Heart left ventricle (tissue), 16 donors: ENCODE results near the gene SH2D7. TPM values are rescaled to one million over a fixed set of nuclear protein-coding genes. Genes with fewer than 3 reads are reported as not detected.
"Not testable (repeated sequence)": the region's sequence is repeated elsewhere in the genome, so short reads cannot be mapped to it uniquely, and the experiment has no call there.

Experiments used
- ATAC-seq, 4 donors: fragments of 200-7000 bp; cut with Tn5 transposase; one replicate each; pipeline ENCODE4 v1.9.1; 2020 to 2022; ENCODE audit warnings: moderate library complexity in 4 of 4, mild to moderate bottlenecking in 3 of 4, moderate number of reproducible peaks in 1 of 4
- DNase-seq, 5 donors: peaks; one replicate each; pipeline ENCODE4 v3.0.0-alpha.2; 2020
- H3K27ac ChIP-seq, 12 donors: fragments of 200-600 bp; sonication (generic) in 4 of 12; one replicate each; pipeline versions ENCODE4 v1.5.0 to v1.8.0; 2016 to 2022; ENCODE audit warnings: mild to moderate bottlenecking in 2 of 12
- H3K27me3 ChIP-seq, 9 donors: fragments of 200-600 bp; sonication (generic) in 2 of 9; one replicate each; pipeline versions ENCODE4 v1.5.1 to v1.8.0; 2016 to 2022; ENCODE audit warnings: mild to moderate bottlenecking in 3 of 9
- H3K36me3 ChIP-seq, 9 donors: fragments of 200-600 bp; sonication (generic) in 2 of 9; one replicate each; pipeline versions ENCODE4 v1.5.0 to v1.8.0; 2018 to 2022; ENCODE audit warnings: mild to moderate bottlenecking in 2 of 9
- H3K4me1 ChIP-seq, 12 donors: fragments of 200-600 bp; sonication (generic) in 4 of 12; one replicate each; pipeline versions ENCODE4 v1.5.0 to v1.8.0; 2016 to 2022; ENCODE audit warnings: mild to moderate bottlenecking in 3 of 12
- H3K4me3 ChIP-seq, 12 donors: fragments of 200-600 bp; sonication (generic) in 4 of 12; one replicate each; pipeline versions ENCODE4 v1.5.0 to v1.8.0; 2017 to 2022; ENCODE audit warnings: mild to moderate bottlenecking in 9 of 12, moderate library complexity in 4 of 12
- H3K9me3 ChIP-seq, 12 donors: fragments of 200-600 bp; sonication (generic) in 4 of 12; one replicate each; pipeline versions ENCODE4 v1.5.0 to v1.8.0; 2016 to 2022; ENCODE audit warnings: mild to moderate bottlenecking in 1 of 12
- CTCF ChIP-seq, 12 donors: fragments of 200-600 bp; sonication (generic) in 4 of 12; IDR thresholded peaks; one replicate each; pipeline versions ENCODE4 v1.5.0 to v1.8.0; 2018 to 2022; ENCODE audit warnings: antibody characterized with exemption in 12 of 12, mild to moderate bottlenecking in 5 of 12
- POLR2A ChIP-seq, 2 donors: fragments of 450-650 bp; IDR thresholded peaks; one replicate each; pipeline ENCODE4 v1.6.1; 2017; ENCODE audit warnings: antibody characterized with exemption in 2 of 2, mild to moderate bottlenecking in 2 of 2, moderate library complexity in 2 of 2
- WGBS, 4 donors: extraction: QIAGEN DNeasy Blood & Tissue Kit in 2 of 4; methylation state at CpG; one replicate each; pipeline versions ENCODE4 v1.1.5 to v1.1.7; 2013 to 2018; 5-methylcytosine and 5-hydroxymethylcytosine counted together
- intact Hi-C, 10 donors: fragments of 100-400 bp; cut with DNase I; formaldehyde crosslinking; loops; one replicate each; pipeline versions ENCODE4 v1.11.1 to v1.14.2; 2022
- polyA plus RNA-seq, 2 donors: library from polyadenylated mRNA; stranded (reverse); fragments of 200-250 nt; gene quantifications; one replicate each; pipeline ENCODE4 v1.2.3, GENCODE V29; 2013
- total RNA-seq, 9 donors: library from RNA; depleted of rRNA in 2 of 9; stranded (reverse); fragments of >200 nt in 2 of 9; fragmentation: NEBNext Ultra II Directional in 3 of 9; extraction: Animal tissue kit (Norgen Biotek cat#: 25700) in 3 of 9; gene quantifications; one replicate each; pipeline versions ENCODE4 v1.1.0 to v1.2.4, GENCODE V29; 2016 to 2023
- donor health status: ischemic (EF 13 %, LVEDD 7.1; RV severe dilation, severe dysfunction).
- donor health status: healthy with polysubstance abuse.
- donor health status: DM: no; HTN: yes; CAD: no.
- donor health status: DM: no; HTN: no; CAD: no.
- donor health status: ischemic (EF 25% LVEDD 6.9; RV normal size, moderate dysfunction).
- donor health status: ischemic (EF 25% LVEDD 5.7; RV mildly dilated, moderate dysfunction).
- donor health status: healthy.
- donor health status: DM: yes; HTN: yes; CAD: no.
- donor health status: ischemic (EF 35%, LVEDD 5.7; RV mildly dilated, moderate dysfunction).
- donor health status: nonischemic (EF 11% LVEDD 7.7; RV severe dilation, severe dysfunction).
- donor health status: DM: yes; HTN: yes; CAD: no.
- donor health status: PGD.
- donor health status: ischemic (EF 29% LVEDD 5.4; RV normal size, mild dysfunction).
- donor health status: nonischemic (EF 23%, LVEDD 6.1; RV moderate dilation, normal function).

SH2D7 gene
- total and polyA plus RNA-seq, 11 donors: not detected

DNA sequence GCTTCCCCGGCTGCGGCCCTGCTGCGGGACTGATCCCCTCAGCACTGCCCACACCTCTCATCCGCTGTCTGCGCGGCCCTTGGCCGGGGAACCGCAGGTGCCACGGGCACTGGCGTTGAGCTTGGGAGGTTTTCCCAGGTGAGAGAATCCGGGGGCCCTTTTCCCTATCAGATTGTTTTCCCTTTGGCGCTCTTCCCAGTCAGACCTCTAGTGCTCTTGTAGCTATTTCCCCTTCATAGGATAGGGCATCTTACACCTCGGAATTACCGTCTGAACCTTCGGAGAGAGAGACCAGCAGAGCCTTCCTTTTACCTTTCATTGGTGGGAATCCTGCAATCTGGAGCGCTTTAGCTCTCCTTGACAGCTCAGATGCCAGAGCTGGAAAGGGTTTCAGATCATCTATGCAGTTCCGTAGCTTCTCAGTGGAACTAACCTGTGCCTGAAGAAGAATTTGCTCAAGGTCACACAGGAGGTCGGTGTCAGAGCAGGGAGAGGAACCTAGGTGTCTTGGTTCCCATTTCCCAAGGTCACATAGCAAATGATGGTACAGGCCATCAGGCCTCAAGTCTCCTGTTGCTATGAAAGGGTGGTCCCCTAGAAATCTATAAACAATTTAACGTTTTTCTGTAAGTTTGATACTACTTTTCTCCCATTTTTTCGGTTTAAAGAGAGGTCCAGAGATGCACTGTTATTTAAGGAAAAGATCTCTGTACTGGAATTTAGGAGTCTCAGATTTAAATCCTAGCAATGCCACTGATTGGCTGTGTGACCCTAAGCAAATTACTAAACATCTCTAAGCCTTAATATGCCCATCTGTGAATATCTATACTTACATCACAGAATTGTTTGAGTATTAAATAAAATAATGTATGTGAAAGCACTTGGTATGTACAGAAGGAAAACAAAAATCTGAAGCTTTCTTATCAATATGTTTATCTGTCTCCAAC is 57.7 kb downstream of the SH2D7 start:
- Histone ChIP-seq H3K9me3 (no peaks in the 10 kb centered on the region), H3K27me3 (no peaks in the 10 kb centered on the region), H3K4me1 (peaks cover 4 to 57% (median 37%) of the 10 kb centered on the region in 12 donors), H3K4me3 (peak overlapping the region; percentile 47 to 98 (median 82)), H3K36me3 (peaks cover 0 to 7% (median 0%) of the 10 kb centered on the region in 9 donors), H3K27ac (peak overlapping the region; percentile 76 to 97 (median 91))
- ATAC-seq (peak in 1 of 4 donors; percentile 1), DNase-seq (no peak)
- WGBS, 4 donors: 9 to 12% (median 10%) methylated on average over 19 to 20 of the region's 20 CpGs
- TF ChIP-seq CTCF (IDR thresholded peaks at IDR 0.05): no peak
- TF ChIP-seq POLR2A (IDR thresholded peaks at IDR 0.05): no peak
- intact Hi-C loops: no loop called here

DNA sequence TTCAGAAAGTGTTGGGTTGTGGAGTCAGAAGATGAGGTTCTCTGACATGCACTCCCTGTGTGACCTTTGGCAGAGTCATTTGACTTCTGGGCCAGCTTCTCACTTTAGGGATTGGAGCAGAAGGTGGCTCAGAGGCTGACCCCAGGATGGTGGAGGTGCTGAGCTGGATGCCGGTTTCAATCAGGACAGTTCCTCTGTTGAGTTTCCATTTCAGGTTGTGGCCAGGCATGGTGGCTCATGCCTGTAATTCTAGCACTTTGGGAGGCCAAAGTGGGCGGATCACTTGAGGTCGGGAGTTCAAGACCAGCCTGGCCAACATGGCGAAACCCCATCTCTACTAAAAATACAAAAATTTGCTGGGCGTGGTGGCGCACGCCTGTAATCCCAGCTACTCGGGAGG is 58.7 kb downstream of the SH2D7 start:
- 91 to 97% (median 93%) methylated on average over 8 of the region's 8 CpGs for WGBS, 4 donors
- not testable (repeated sequence) for DNase-seq

More for the DNA sequence above, 58.7 kb downstream of the SH2D7 start:
- Histone ChIP-seq H3K27ac (peak overlapping the region in 4 of 12 donors; percentile 91 to 96 (median 93)), H3K36me3 (peaks cover 0 to 12% (median under 1%) of the 10 kb centered on the region in 9 donors), H3K4me3 (peak overlapping the region in 4 of 12 donors; percentile 85 to 98 (median 90)), H3K4me1 (peaks cover 4 to 67% (median 45%) of the 10 kb centered on the region in 12 donors)
- H3K27me3 ChIP-seq, intact Hi-C loops, ATAC-seq, H3K9me3 ChIP-seq: not testable (repeated sequence)

Other genes with a start within 250 kb of the SH2D7 start
- gene TBC1D2B, start 14.8 kb upstream of the SH2D7 start, total RNA-seq: 10 to 100 TPM in 6 of 9 donors, 1 to 10 TPM in 3; 6.5 to 45.2 (median 10.8) TPM
- gene TBC1D2B, start 14.8 kb upstream of the SH2D7 start, polyA plus RNA-seq: 1 to 10 TPM; 5.1 to 5.9 TPM
- gene CIB2, start 38.9 kb downstream of the SH2D7 start, total RNA-seq: 10 to 100 TPM in 5 of 9 donors, 1 to 10 TPM in 4; 3.3 to 18.5 (median 10.4) TPM
- 1 to 10 TPM; 5.3 TPM for gene CIB2, start 38.9 kb downstream of the SH2D7 start, polyA plus RNA-seq
- 100 to 1,000 TPM; 166 to 471 (median 359) TPM for gene IDH3A, start 56.8 kb downstream of the SH2D7 start, total RNA-seq
- 100 to 1,000 TPM; 158 to 160 TPM for gene IDH3A, start 56.8 kb downstream of the SH2D7 start, polyA plus RNA-seq
- 1 to 10 TPM in 1 of 9 donors, under 1 TPM in 3, not detected in 5; 0.05 to 1.2 (median 0.06) TPM for gene ACSBG1, start 142.0 kb downstream of the SH2D7 start, total RNA-seq
- 1 to 10 TPM in 1 of 2 donors, under 1 TPM in 1; 0.25 to 1.0 TPM for gene ACSBG1, start 142.0 kb downstream of the SH2D7 start, polyA plus RNA-seq
- gene DNAJA4, start 172.0 kb downstream of the SH2D7 start, total RNA-seq: 100 to 1,000 TPM in 4 of 9 donors, 10 to 100 TPM in 5; 63.0 to 503 (median 94.6) TPM
- 100 to 1,000 TPM in 1 of 2 donors, 10 to 100 TPM in 1; 62.3 to 296 TPM for gene DNAJA4, start 172.0 kb downstream of the SH2D7 start, polyA plus RNA-seq
- 10 to 100 TPM; 20.8 to 34.4 (median 27.8) TPM for gene SKIC8, start 207.0 kb downstream of the SH2D7 start, total RNA-seq
- 10 to 100 TPM; 28.2 to 50.2 TPM for gene SKIC8, start 207.0 kb downstream of the SH2D7 start, polyA plus RNA-seq
- under 1 TPM in 1 of 9 donors, not detected in 8; 0.46 TPM for gene CRABP1, start 247.8 kb downstream of the SH2D7 start, total RNA-seq
- gene CRABP1, start 247.8 kb downstream of the SH2D7 start, polyA plus RNA-seq: not detected